ENCODE data around the gene GPLD1.
"Not testable (repeated sequence)": the region's sequence is repeated elsewhere in the genome, so short reads cannot be mapped to it uniquely, and the experiment has no call there.

GPLD1 gene

GRCh38 chr6:24385536-24386269 is 103.7 kb downstream of the GPLD1 start:
- no peak for DNase-seq (ENCODE audit: low read depth in 1 of 2, low spot score in 1 of 2)

GRCh38 chr6:24384369-24385130 is 104.8 kb downstream of the GPLD1 start:
- DNase-seq (ENCODE audit: low read depth in 1 of 2, low spot score in 1 of 2), result not testable (repeated sequence)

GRCh38 chr6:24382891-24383494 is 106.4 kb downstream of the GPLD1 start:
- DNase-seq (ENCODE audit: low read depth in 1 of 2, low spot score in 1 of 2), result not testable (repeated sequence)

- DNase-seq (ENCODE audit: low read depth in 1 of 2, low spot score in 1 of 2), result no peak
Observed at GRCh38 chr6:24382220-24382540, 107.2 kb downstream of the GPLD1 start.

- DNase-seq (ENCODE audit: low read depth in 1 of 2, low spot score in 1 of 2), result no peak
Observed at GRCh38 chr6:24381476-24382219, 107.7 kb downstream of the GPLD1 start.

GRCh38 chr6:24378473-24379097 is 110.8 kb downstream of the GPLD1 start:
- no peak for DNase-seq (ENCODE audit: low read depth in 1 of 2, low spot score in 1 of 2)

Measured in activated T-helper 1 cell treated with anti-CD3 and anti-CD28 coated beads, Interleukin-2, amount 50 U/mL, for 16 hours (primary cell).